Activated T-cell treated with anti-CD3 and anti-CD28 coated beads, Interleukin-2, amount 50 U/mL, for 72 hours (primary cell): ENCODE measurements around the gene TRIO. TPM values are rescaled to one million over a fixed set of nuclear protein-coding genes. Genes with fewer than 3 reads are reported as not detected.

ENCODE experiments used
- ATAC-seq, 2 donors: fragments of 150-1000 bp; cut with Tn5 transposase; replicated peaks in 1 of 2; 2 replicates each; pipeline ENCODE4 v1.10.0; 2021; ENCODE audit warnings: moderate library complexity in 2 of 2, mild to moderate bottlenecking in 1 of 2
- DNase-seq, 2 donors: peaks; one replicate each; pipeline ENCODE4 v3.0.0; 2021 to 2022; ENCODE audit warnings: mixed read lengths in 1 of 2
- H3K27ac Mint-ChIP-seq: one replicate; pipeline ENCODE4 v1.8.0; 2022; ENCODE audit warnings: mild to moderate bottlenecking, moderate library complexity, mixed read lengths
- H3K27me3 Mint-ChIP-seq: one replicate; pipeline ENCODE4 v1.8.0; 2022; ENCODE audit warnings: low read depth, mixed read lengths
- H3K36me3 Mint-ChIP-seq, 2 donors: one replicate each; pipeline ENCODE4 v1.8.0; 2022; ENCODE audit warnings: mixed read lengths in 2 of 2, mild to moderate bottlenecking in 1 of 2; ENCODE audit not compliant: insufficient read depth in 2 of 2
- H3K4me1 Mint-ChIP-seq: one replicate; pipeline ENCODE4 v1.8.0; 2022; ENCODE audit warnings: low read depth, mixed read lengths
- H3K4me3 Mint-ChIP-seq, 2 donors: one replicate each; pipeline ENCODE4 v1.8.0; 2022; ENCODE audit warnings: mild to moderate bottlenecking in 2 of 2, mixed read lengths in 2 of 2, moderate library complexity in 2 of 2
- H3K9me3 Mint-ChIP-seq, 2 donors: one replicate each; pipeline ENCODE4 v1.8.0; 2022; ENCODE audit warnings: mixed read lengths in 2 of 2
- total RNA-seq, 2 donors: library from RNA; stranded (reverse); gene quantifications; one replicate each; pipeline ENCODE4 v1.2.3, GENCODE V29; 2022

Gene TRIO
- total RNA-seq, 2 donors from 2014 or later: 13.2 to 14.0 TPM

DNA sequence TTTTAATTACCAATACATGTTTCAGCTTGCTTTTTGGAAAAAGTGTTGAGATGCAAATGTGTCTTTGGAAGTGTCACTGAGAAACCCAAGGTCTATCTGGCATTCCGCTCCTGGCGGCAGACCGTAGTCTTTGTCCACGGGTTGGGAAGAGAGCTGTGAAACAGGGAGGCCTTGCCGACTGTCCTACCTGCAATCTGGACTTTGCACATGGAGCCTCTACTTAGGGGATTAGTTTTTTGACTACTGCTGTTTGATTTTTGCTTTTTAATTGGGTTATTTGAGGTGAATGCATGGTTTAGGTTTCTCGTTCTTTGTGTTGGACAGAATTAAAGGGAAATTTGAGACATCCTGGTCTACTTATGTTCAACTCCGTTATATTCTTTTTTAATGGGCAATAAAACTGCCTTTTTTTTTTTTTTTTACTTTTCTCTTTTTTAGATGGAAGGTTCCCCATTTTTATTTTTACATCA lies 25.7 kb downstream of the TRIO start:
- no peak for ATAC-seq
- peaks cover 5% of the 10 kb centered on the region for H3K4me1 Mint-ChIP-seq
- H3K4me3 Mint-ChIP-seq: no peak overlapping the region
- no peak overlapping the region for H3K27ac Mint-ChIP-seq
- H3K36me3 Mint-ChIP-seq: no peaks in the 10 kb centered on the region
- peaks cover 0 to 3% of the 10 kb centered on the region in 2 donors for H3K9me3 Mint-ChIP-seq
- H3K27me3 Mint-ChIP-seq: peaks cover 26% of the 10 kb centered on the region
- no peak for DNase-seq

DNA sequence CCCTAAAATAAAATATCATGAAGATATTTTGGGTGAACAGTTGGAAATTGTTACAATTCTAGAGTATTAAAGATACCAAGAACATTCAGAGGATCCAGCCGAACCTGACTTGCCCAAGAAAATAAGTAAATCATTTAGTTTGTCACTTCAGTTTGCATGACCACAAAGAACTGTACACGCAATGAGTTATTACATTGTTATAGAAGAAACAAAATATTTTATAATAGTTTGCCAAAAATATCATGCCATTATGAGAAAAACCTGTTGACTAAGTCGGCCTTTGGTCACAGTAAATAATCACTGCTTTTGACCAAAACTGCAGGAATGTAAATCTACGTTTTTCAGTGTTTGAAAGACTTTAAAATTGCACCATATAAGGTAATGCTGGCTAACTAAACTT lies 27.9 kb downstream of the TRIO start:
- no peak for ATAC-seq
- H3K9me3 Mint-ChIP-seq: no peaks in the 10 kb centered on the region

DNA sequence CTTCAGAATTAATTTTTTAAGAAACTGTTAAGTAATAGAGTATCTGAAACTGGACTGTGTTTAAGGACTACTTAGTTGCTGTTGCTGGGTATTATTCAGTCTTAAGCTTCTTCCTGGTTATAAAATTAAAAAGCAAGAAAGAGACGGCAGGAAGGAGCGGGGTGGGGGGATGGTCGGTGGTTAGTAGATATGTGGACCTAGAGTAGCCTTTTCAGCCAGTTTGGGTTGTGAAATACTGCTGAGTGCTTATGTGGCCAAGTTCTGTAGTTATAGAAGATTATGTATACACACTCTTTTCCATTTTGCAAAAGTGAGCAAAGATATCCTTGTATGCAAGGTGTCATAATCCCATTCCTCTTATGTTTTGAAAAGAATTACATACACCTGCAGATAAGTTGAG lies 28.5 kb downstream of the TRIO start:
- ATAC-seq: no peak
- Mint-ChIP-seq H3K4me1 (peaks cover 12% of the 10 kb centered on the region), H3K9me3 (no peaks in the 10 kb centered on the region), H3K27me3 (peaks cover 34% of the 10 kb centered on the region), H3K36me3 (no peaks in the 10 kb centered on the region), H3K4me3 (no peak overlapping the region), H3K27ac (peak overlapping the region; percentile 74)
- no peak for DNase-seq

More for the DNA sequence above, 27.9 kb downstream of the TRIO start:
- Mint-ChIP-seq H3K27me3 (peaks cover 34% of the 10 kb centered on the region), H3K4me3 (no peak overlapping the region), H3K27ac (no peak overlapping the region), H3K4me1 (peaks cover 12% of the 10 kb centered on the region), H3K36me3 (no peaks in the 10 kb centered on the region)
- no peak for DNase-seq

GRCh38 chr5:14172149-14172795 lies 29.1 kb downstream of the TRIO start:
- H3K4me1 Mint-ChIP-seq: peaks cover 12% of the 10 kb centered on the region
- DNase-seq: no peak
- no peaks in the 10 kb centered on the region for H3K36me3 Mint-ChIP-seq
- no peaks in the 10 kb centered on the region for H3K9me3 Mint-ChIP-seq
- ATAC-seq: peak in 1 of 2 donors; percentile 45
- H3K27me3 Mint-ChIP-seq: peaks cover 34% of the 10 kb centered on the region
- no peak overlapping the region for H3K27ac Mint-ChIP-seq
- no peak overlapping the region for H3K4me3 Mint-ChIP-seq

DNA sequence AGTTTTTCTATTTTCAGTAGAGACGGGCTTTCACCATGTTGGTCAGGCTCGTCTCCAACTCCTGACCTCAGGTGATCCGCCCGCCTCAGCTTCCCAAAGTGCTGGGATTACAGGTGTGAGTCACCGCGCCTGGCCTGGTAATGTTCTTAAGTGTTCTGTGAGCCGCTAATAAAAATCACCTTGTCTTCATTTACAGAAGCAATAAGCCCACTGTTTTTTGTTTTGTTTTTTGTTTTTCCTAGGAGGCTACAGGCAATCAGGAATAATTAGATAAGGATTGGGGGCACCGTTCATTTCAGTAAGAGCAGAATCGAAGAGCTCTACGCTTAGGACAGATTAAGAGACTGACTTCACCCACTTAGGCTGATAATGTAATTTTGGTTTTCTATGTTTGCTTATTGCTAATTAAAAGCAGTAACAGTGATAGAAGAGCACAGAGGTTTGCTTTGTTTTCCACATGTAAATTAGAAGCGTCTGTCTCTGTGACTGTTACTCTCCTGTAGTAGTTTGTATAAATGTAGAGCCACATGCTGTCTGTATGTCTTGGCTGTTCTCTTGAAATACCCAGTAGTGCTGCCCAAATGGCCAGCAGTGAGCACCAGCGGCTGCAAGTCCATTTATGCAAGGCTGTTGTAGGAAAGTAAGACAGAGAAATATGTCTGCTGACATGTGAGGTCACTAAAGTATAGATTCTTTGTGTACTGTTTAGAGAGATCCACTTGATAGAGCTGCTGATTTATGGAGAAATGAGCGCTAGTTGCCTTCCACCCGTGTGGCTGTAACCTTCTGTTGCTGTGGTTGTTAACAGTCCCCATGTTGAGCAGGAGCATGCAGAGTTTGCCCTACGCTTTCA lies 30.5 kb downstream of the TRIO start:
- peaks cover 12% of the 10 kb centered on the region for H3K4me1 Mint-ChIP-seq
- peaks cover 34% of the 10 kb centered on the region for H3K27me3 Mint-ChIP-seq
- no peak for ATAC-seq
- DNase-seq: no peak
- no peak overlapping the region for H3K4me3 Mint-ChIP-seq
- H3K27ac Mint-ChIP-seq: no peak overlapping the region
- H3K36me3 Mint-ChIP-seq: no peaks in the 10 kb centered on the region
- no peaks in the 10 kb centered on the region for H3K9me3 Mint-ChIP-seq

DNA sequence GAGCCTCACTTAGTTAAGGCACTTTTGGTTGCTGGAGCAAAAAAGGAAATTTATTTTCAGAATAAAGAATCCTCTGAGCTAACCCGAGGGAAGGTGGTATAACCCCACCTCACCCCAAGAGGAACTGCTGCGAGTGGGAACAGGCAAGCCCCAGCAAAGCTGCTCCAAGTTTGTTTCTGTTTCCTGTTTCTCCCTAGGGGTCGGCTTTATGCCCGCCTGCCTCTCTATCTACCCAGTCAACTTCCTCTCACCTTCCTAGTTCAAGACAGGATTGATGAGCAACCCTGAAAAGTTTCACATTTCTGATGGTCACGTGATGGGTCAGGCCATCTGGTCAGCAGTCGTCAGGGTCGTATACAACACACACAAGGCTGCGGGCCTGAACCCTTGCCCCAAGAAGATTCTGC lies 31.1 kb downstream of the TRIO start:
- no peak for ATAC-seq
- Mint-ChIP-seq H3K9me3 (no peaks in the 10 kb centered on the region), H3K36me3 (no peaks in the 10 kb centered on the region), H3K4me3 (peak overlapping the region in 1 of 2 donors; percentile 15), H3K27ac (no peak overlapping the region), H3K4me1 (peaks cover 12% of the 10 kb centered on the region), H3K27me3 (peaks cover 34% of the 10 kb centered on the region)
- no peak for DNase-seq

- ATAC-seq (no peak), DNase-seq (no peak)
- H3K9me3 Mint-ChIP-seq: no peaks in the 10 kb centered on the region
- no peak overlapping the region for H3K27ac Mint-ChIP-seq
- H3K36me3 Mint-ChIP-seq: no peaks in the 10 kb centered on the region
- H3K4me1 Mint-ChIP-seq: peaks cover 12% of the 10 kb centered on the region
- no peak overlapping the region for H3K4me3 Mint-ChIP-seq
- H3K27me3 Mint-ChIP-seq: peaks cover 26% of the 10 kb centered on the region
Observed at GRCh38 chr5:14175381-14175780, 32.2 kb downstream of the TRIO start.

- Mint-ChIP-seq H3K27ac (no peak overlapping the region), H3K36me3 (no peaks in the 10 kb centered on the region), H3K9me3 (no peaks in the 10 kb centered on the region), H3K27me3 (peaks cover 20% of the 10 kb centered on the region), H3K4me1 (peaks cover 8% of the 10 kb centered on the region), H3K4me3 (no peak overlapping the region)
- ATAC-seq (no peak), DNase-seq (no peak)
Observed at GRCh38 chr5:14176888-14177287, 33.7 kb downstream of the TRIO start.

- H3K27me3 Mint-ChIP-seq: peaks cover 13% of the 10 kb centered on the region
- H3K4me3 Mint-ChIP-seq: no peak overlapping the region
- ATAC-seq (no peak), DNase-seq (no peak)
- peaks cover 8% of the 10 kb centered on the region for H3K4me1 Mint-ChIP-seq
- H3K27ac Mint-ChIP-seq: no peak overlapping the region
- no peaks in the 10 kb centered on the region for H3K36me3 Mint-ChIP-seq
- H3K9me3 Mint-ChIP-seq: no peaks in the 10 kb centered on the region
Observed at GRCh38 chr5:14177634-14178033, 34.5 kb downstream of the TRIO start.

DNA sequence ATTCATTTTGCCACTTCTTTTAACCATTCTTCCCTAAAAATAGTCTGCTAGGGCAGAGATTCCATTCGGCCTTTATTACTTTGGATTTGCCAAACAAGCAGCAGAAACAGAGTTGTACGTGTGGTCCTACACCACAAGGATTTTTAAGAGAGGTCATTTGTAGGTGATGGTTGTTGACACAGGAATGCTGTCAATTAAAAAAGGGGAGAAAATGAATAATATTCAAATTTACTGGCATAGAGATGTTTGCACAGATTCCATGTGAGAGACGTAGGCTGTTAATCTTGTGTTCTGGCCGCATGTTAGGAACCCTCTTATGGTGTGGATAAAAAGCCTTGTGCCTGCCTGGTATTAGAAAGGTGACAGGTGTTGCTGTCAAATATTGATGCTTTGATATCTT lies 34.9 kb downstream of the TRIO start:
- Mint-ChIP-seq H3K27me3 (peaks cover 10% of the 10 kb centered on the region), H3K4me3 (no peak overlapping the region), H3K27ac (no peak overlapping the region), H3K36me3 (no peaks in the 10 kb centered on the region), H3K4me1 (peaks cover 8% of the 10 kb centered on the region), H3K9me3 (no peaks in the 10 kb centered on the region)
- no peak for DNase-seq
- ATAC-seq: no peak

GRCh38 chr5:14178671-14179211 lies 35.6 kb downstream of the TRIO start:
- Mint-ChIP-seq H3K27ac (no peak overlapping the region), H3K36me3 (no peaks in the 10 kb centered on the region), H3K4me1 (peaks cover 8% of the 10 kb centered on the region), H3K9me3 (no peaks in the 10 kb centered on the region), H3K27me3 (peaks cover 9% of the 10 kb centered on the region), H3K4me3 (no peak overlapping the region)
- no peak for DNase-seq
- ATAC-seq: no peak

GRCh38 chr5:14179446-14179845 lies 36.3 kb downstream of the TRIO start:
- H3K27me3 Mint-ChIP-seq: peaks cover 2% of the 10 kb centered on the region

GRCh38 chr5:14180437-14180836 lies 37.3 kb downstream of the TRIO start:
- ATAC-seq (no peak), DNase-seq (no peak)
- Mint-ChIP-seq H3K36me3 (no peaks in the 10 kb centered on the region), H3K9me3 (no peaks in the 10 kb centered on the region), H3K4me1 (no peaks in the 10 kb centered on the region), H3K4me3 (no peak overlapping the region), H3K27me3 (no peaks in the 10 kb centered on the region), H3K27ac (no peak overlapping the region)

More at GRCh38 chr5:14179446-14179845, 36.3 kb downstream of the TRIO start:
- no peaks in the 10 kb centered on the region for H3K9me3 Mint-ChIP-seq
- ATAC-seq (no peak), DNase-seq (no peak)
- H3K4me3 Mint-ChIP-seq: no peak overlapping the region
- no peak overlapping the region for H3K27ac Mint-ChIP-seq
- H3K36me3 Mint-ChIP-seq: no peaks in the 10 kb centered on the region
- H3K4me1 Mint-ChIP-seq: peaks cover under 1% of the 10 kb centered on the region
